ENCODE measurements around the gene NF2.

DNA sequence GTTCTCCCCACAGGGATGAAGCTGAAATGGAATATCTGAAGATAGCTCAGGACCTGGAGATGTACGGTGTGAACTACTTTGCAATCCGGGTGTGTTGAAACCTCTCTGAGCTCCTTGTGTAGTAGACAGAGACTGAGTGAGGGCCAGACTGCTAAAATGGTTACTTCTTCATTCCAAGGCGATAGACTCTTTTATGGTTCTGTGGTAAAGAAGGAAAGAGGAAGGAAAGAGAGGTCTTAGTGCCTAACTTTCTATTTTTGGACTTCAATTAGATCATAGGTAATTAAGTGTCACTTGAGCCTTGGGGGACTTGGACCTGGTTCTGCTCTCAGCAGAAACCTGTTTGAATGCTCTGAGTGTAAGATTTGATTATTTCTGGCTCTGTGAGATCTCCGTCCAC is 54.7 kb downstream of the NF2 start:
- TF ChIP-seq CTCF (IDR thresholded peaks at IDR 0.05) (no peak), POLR2A (IDR thresholded peaks at IDR 0.05) (no peak)
